ENCODE data around the gene TBC1D22A. TPM values are rescaled to one million over a fixed set of nuclear protein-coding genes. Genes with fewer than 3 reads are reported as not detected.

The TBC1D22A gene
- total and polyA plus RNA-seq, 10 of the 15 experiments (the other 5 are each of a cell fraction or from before 2014, with no cell fraction given) = 0.63 to 44.7 (median 27.4) TPM

- no TSS peak for BruUV-seq (replicated peaks)
- intact Hi-C loops (cut with micrococcal nuclease; ENCODE audit: unreplicated experiment) (no loop called here), in situ Hi-C loops (cut with MboI) (loop anchor here (10.0 to 25.0 kb wide), 2 partner anchors 1334 to 1741 kb away; no protein-coding TSS in a partner anchor)
- DNase-seq (ENCODE audit: low read depth, low spot score) (no peak), FAIRE-seq (no peak), ATAC-seq (no peak)
- no peaks in the 10 kb centered on the region for H4K20me1 ChIP-seq (ENCODE audit: control insufficient read depth, insufficient read depth)
- no peaks in the 10 kb centered on the region for H3K27me3 ChIP-seq (replicated peaks in 1 of 2; ENCODE audit: control insufficient read depth in 2 of 2, insufficient read depth in 2 of 2, low read length in 1 of 2)
- peaks cover 3% of the 10 kb centered on the region; the same call in 1 of the 3 replicates for H3K9me3 ChIP-seq (replicated peaks; ENCODE audit: control insufficient read depth, insufficient read depth, low read length)
- ChIA-PET SMC1A (ENCODE audit: uncharacterized antibody, unreplicated experiment) (no interaction called here), POLR2A (no interaction called here), CTCF (no interaction called here), RAD21 (ENCODE audit: unreplicated experiment) (no interaction called here)
- 57% methylated on average over 8 of the region's 8 CpGs for WGBS (ENCODE audit: insufficient coverage, insufficient replicate concordance, low lambda C conversion rate, missing lambda C conversion rate)
- TF ChIP-seq SMC3 (IDR thresholded peaks at IDR 0.05; ENCODE audit: borderline replicate concordance, low read length) (no peak), ZNF592 (IDR thresholded peaks at IDR 0.05) (no peak), NRF1 (conservative IDR thresholded peaks at IDR 0.05; ENCODE audit: low read depth, low read length) (no peak), CBX3 (IDR thresholded peaks at IDR 0.05; ENCODE audit: borderline replicate concordance, low read depth) (no peak), BHLHE40 (IDR thresholded peaks at IDR 0.05; ENCODE audit: borderline replicate concordance in 1 of 2, low read depth in 2 of 2, low read length in 1 of 2) (no peak), RB1 (IDR thresholded peaks at IDR 0.05; ENCODE audit: borderline replicate concordance) (no peak), TAF1 (IDR thresholded peaks at IDR 0.05; ENCODE audit: borderline replicate concordance, low read depth, low read length) (no peak), SMAD1 (IDR thresholded peaks at IDR 0.05; ENCODE audit: low read depth, partially characterized antibody) (no peak), HSF1 (IDR thresholded peaks at IDR 0.05; ENCODE audit: low read depth, low read length) (no peak), IRF3 (IDR thresholded peaks at IDR 0.05) (no peak), HCFC1 (IDR thresholded peaks at IDR 0.05; ENCODE audit: low read length) (no peak), NKRF (conservative IDR thresholded peaks at IDR 0.05) (no peak), MXI1 (IDR thresholded peaks at IDR 0.05; ENCODE audit: low read depth, low read length) (no peak), SIN3A (IDR thresholded peaks at IDR 0.05; ENCODE audit: low read depth, low read length) (no peak)
- peaks cover 13% of the 10 kb centered on the region for H3K4me1 ChIP-seq (ENCODE audit: control insufficient read depth, insufficient read depth, low read length)
- H3K79me2 ChIP-seq (ENCODE audit: control insufficient read depth, insufficient read depth, low read length) = no peaks in the 10 kb centered on the region
- H2AFZ ChIP-seq (ENCODE audit: control insufficient read depth, low read depth, low read length) = no peak overlapping the region
- H3K4me2 ChIP-seq (ENCODE audit: control insufficient read depth, insufficient read depth) = no peak overlapping the region
- no peak overlapping the region for H3K27ac ChIP-seq (ENCODE audit: control insufficient read depth, insufficient read depth)
- no peak overlapping the region for H3K9ac ChIP-seq (ENCODE audit: control insufficient read depth, insufficient read depth, low read length)
- H3K4me3 ChIP-seq = no peak overlapping the region
- no peaks in the 10 kb centered on the region for H3K36me3 ChIP-seq (ENCODE audit: control insufficient read depth in 2 of 2, insufficient read depth in 2 of 2, low read length in 1 of 2)
Observed at GRCh38 chr22:46753360-46753759, 9.1 kb upstream of the TBC1D22A start.

Data from GM12878 (cell line).